ENCODE measurements around the gene PDIA3. TPM values are rescaled to one million over a fixed set of nuclear protein-coding genes. Genes with fewer than 3 reads are reported as not detected.

PDIA3 gene
- total RNA-seq, 1 experiment from 2014 or later: 445 TPM

DNA sequence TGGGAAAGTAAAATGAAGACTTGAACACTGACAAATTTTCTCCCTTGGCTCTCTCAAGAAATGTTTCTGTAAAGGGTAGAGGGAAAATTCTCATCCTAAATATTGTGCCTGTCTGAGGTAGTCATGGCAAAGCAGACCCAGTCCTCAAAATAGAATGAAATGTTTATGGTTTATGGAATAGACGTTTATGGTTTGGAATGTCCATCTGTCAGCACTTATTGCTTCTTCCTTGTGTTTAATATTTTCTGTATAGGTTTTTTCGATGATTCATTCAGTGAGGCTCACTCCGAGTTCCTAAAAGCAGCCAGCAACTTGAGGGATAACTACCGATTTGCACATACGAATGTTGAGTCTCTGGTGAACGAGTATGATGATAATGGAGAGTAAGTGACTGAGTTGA, 16.6 kb downstream of the PDIA3 start:
- no peak for DNase-seq
- H3K4me1 ChIP-seq (replicated peaks; ENCODE audit: insufficient read depth): no peaks in the 10 kb centered on the region
- no peaks in the 10 kb centered on the region; the same call in 1 of the 2 replicates for H3F3A ChIP-seq (ENCODE audit: insufficient read depth, low read depth)
- no peak overlapping the region for H3K4me3 ChIP-seq
- no peak overlapping the region for H2AFZ ChIP-seq
- no TSS peak for BruUV-seq (replicated peaks)
- H3K9me3 ChIP-seq (ENCODE audit: insufficient read depth, low read depth): no peaks in the 10 kb centered on the region
- H3K79me2 ChIP-seq (ENCODE audit: low read depth): no peaks in the 10 kb centered on the region
- H3K27me3 ChIP-seq (ENCODE audit: insufficient read depth, low read depth): no peaks in the 10 kb centered on the region
- no peak overlapping the region for H3K27ac ChIP-seq
- ChIA-PET CTCF (no interaction called here), POLR2A (ENCODE audit: unreplicated experiment) (no interaction called here)
- peaks cover 13% of the 10 kb centered on the region for H3K36me3 ChIP-seq (ENCODE audit: low read depth)
- no peaks in the 10 kb centered on the region for H3K9me2 ChIP-seq (ENCODE audit: insufficient read depth)
- no peaks in the 10 kb centered on the region for H4K20me1 ChIP-seq (ENCODE audit: insufficient read depth)
- no peak for TF ChIP-seq EZH2 (IDR thresholded peaks at IDR 0.05; ENCODE audit: low read depth)
- intact Hi-C loops (cut with micrococcal nuclease; ENCODE audit: unreplicated experiment): no loop called here
- no peak overlapping the region for H3K4me2 ChIP-seq

DNA sequence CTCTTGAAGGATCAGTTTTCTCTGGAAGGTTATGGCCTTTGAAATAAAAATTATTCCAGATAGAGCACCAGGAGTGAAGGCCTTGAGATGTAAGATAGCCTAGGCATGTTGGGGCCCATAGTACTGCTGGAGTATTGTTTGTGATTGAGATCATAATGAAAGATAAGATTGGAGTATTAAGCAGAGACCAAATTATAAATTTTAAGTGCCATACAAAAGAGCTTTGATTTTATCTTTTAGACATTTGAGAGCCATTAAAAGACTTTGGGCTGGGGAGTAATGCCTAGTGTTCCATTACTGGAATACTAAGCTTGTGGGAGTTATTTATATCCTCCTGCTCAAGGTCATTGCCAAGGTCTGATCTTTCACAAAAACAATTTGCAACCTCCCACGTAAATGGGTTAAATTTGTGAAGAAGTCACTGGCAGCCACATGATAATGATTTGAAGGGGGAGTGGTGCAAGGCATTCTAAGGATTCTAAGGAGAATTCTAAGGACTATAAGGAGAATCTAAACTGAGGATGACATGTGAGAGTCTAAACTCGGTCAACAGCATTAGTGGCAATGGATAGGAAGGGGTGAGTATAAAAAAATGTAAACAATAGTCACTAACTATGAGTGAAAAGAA, 17.7 kb downstream of the PDIA3 start:
- Histone ChIP-seq H3K36me3 (ENCODE audit: low read depth) (peaks cover 17% of the 10 kb centered on the region), H4K20me1 (ENCODE audit: insufficient read depth) (no peaks in the 10 kb centered on the region), H3K79me2 (ENCODE audit: low read depth) (no peaks in the 10 kb centered on the region), H3K9me3 (ENCODE audit: insufficient read depth, low read depth) (no peaks in the 10 kb centered on the region), H3K4me1 (replicated peaks; ENCODE audit: insufficient read depth) (no peaks in the 10 kb centered on the region), H2AFZ (no peak overlapping the region), H3K9me2 (ENCODE audit: insufficient read depth) (no peaks in the 10 kb centered on the region), H3K27ac (no peak overlapping the region), H3K27me3 (ENCODE audit: insufficient read depth, low read depth) (no peaks in the 10 kb centered on the region), H3K4me3 (no peak overlapping the region), H3K4me2 (no peak overlapping the region), H3F3A (ENCODE audit: insufficient read depth, low read depth) (peaks cover 7% of the 10 kb centered on the region; the same call in 1 of the 2 replicates)
- ChIA-PET POLR2A (ENCODE audit: unreplicated experiment) (no interaction called here), CTCF (no interaction called here)
- intact Hi-C loops (cut with micrococcal nuclease; ENCODE audit: unreplicated experiment): no loop called here
- no peak for DNase-seq
- BruUV-seq (replicated peaks): no TSS peak
- TF ChIP-seq, protein P1, sequence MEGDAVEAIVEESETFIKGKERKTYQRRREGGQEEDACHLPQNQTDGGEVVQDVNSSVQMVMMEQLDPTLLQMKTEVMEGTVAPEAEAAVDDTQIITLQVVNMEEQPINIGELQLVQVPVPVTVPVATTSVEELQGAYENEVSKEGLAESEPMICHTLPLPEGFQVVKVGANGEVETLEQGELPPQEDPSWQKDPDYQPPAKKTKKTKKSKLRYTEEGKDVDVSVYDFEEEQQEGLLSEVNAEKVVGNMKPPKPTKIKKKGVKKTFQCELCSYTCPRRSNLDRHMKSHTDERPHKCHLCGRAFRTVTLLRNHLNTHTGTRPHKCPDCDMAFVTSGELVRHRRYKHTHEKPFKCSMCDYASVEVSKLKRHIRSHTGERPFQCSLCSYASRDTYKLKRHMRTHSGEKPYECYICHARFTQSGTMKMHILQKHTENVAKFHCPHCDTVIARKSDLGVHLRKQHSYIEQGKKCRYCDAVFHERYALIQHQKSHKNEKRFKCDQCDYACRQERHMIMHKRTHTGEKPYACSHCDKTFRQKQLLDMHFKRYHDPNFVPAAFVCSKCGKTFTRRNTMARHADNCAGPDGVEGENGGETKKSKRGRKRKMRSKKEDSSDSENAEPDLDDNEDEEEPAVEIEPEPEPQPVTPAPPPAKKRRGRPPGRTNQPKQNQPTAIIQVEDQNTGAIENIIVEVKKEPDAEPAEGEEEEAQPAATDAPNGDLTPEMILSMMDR (conservative IDR thresholded peaks at IDR 0.05): no peak
- no peak for TF ChIP-seq EZH2 (IDR thresholded peaks at IDR 0.05; ENCODE audit: low read depth)

- no peak for TF ChIP-seq EZH2 (IDR thresholded peaks at IDR 0.05; ENCODE audit: low read depth)
- TF ChIP-seq, protein P1 (conservative IDR thresholded peaks at IDR 0.05): peak; percentile 76
- Histone ChIP-seq H3K4me2 (no peak overlapping the region), H3K36me3 (ENCODE audit: low read depth) (peaks cover 35% of the 10 kb centered on the region; the same call in 1 of the 2 replicates), H3F3A (ENCODE audit: insufficient read depth, low read depth) (peaks cover 32% of the 10 kb centered on the region), H2AFZ (no peak overlapping the region), H3K27me3 (ENCODE audit: insufficient read depth, low read depth) (no peaks in the 10 kb centered on the region), H3K4me1 (replicated peaks; ENCODE audit: insufficient read depth) (no peaks in the 10 kb centered on the region), H3K9me2 (ENCODE audit: insufficient read depth) (no peaks in the 10 kb centered on the region), H4K20me1 (ENCODE audit: insufficient read depth) (peaks cover 3% of the 10 kb centered on the region; the same call in 1 of the 2 replicates), H3K27ac (no peak overlapping the region), H3K4me3 (no peak overlapping the region), H3K9me3 (ENCODE audit: insufficient read depth, low read depth) (no peaks in the 10 kb centered on the region), H3K79me2 (ENCODE audit: low read depth) (no peaks in the 10 kb centered on the region)
- ChIA-PET POLR2A (ENCODE audit: unreplicated experiment) (interaction anchor here (0.5 kb wide), 1 partner anchor 32 kb away, joined by 6 read pairs; no protein-coding TSS in a partner anchor), CTCF (no interaction called here)
- intact Hi-C loops (cut with micrococcal nuclease; ENCODE audit: unreplicated experiment): loop anchor here (10.0 kb wide), 1 partner anchor 55 kb away; the partner anchor contains the start of genes MFAP1 and WDR76
- peak in 1 of 2 experiments; percentile 50 for DNase-seq
- no TSS peak for BruUV-seq (replicated peaks)
Observed at GRCh38 chr15:43769584-43770228, 23.5 kb downstream of the PDIA3 start.

Data from PC-9 (cell line).